PC-3 (cell line): Measurements from ENCODE around the gene MAP2.

Experiments used
- EZH2 ChIP-seq: fragments of 300-600 bp; sonication (generic); IDR thresholded peaks from one replicate; pipeline ENCODE4 v1.6.1; 2017; ENCODE audit warnings: antibody characterized with exemption, mild to moderate bottlenecking, low read length; ENCODE audit not compliant: unreplicated experiment
- TF ChIP-seq, protein P1 (sequence below): fragments of 300-600 bp; sonication (generic); conservative IDR thresholded peaks from 2 replicates; pipeline ENCODE4 v1.5.1; 2017; ENCODE audit warnings: antibody characterized with exemption, low read depth, mild to moderate bottlenecking, low read length

- TF ChIP-seq, protein P1, sequence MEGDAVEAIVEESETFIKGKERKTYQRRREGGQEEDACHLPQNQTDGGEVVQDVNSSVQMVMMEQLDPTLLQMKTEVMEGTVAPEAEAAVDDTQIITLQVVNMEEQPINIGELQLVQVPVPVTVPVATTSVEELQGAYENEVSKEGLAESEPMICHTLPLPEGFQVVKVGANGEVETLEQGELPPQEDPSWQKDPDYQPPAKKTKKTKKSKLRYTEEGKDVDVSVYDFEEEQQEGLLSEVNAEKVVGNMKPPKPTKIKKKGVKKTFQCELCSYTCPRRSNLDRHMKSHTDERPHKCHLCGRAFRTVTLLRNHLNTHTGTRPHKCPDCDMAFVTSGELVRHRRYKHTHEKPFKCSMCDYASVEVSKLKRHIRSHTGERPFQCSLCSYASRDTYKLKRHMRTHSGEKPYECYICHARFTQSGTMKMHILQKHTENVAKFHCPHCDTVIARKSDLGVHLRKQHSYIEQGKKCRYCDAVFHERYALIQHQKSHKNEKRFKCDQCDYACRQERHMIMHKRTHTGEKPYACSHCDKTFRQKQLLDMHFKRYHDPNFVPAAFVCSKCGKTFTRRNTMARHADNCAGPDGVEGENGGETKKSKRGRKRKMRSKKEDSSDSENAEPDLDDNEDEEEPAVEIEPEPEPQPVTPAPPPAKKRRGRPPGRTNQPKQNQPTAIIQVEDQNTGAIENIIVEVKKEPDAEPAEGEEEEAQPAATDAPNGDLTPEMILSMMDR: no peak
- TF ChIP-seq EZH2: no peak
These were observed 150.7 kb downstream of the MAP2 start for GRCh38 chr2:209574515-209574914.
